Measurements from ENCODE around the gene HEATR5A.
"Not testable (repeated sequence)": the region's sequence is repeated elsewhere in the genome, so short reads cannot be mapped to it uniquely, and the experiment has no call there.

HEATR5A gene

GRCh38 chr14:31387091-31387490 is 33.3 kb downstream of the HEATR5A start:
- no peak for DNase-seq

GRCh38 chr14:31386271-31386670 is 34.1 kb downstream of the HEATR5A start:
- no peak for DNase-seq

GRCh38 chr14:31382221-31382620 is 38.1 kb downstream of the HEATR5A start:
- no peak for DNase-seq

GRCh38 chr14:31380106-31380505 is 40.2 kb downstream of the HEATR5A start:
- DNase-seq: no peak

GRCh38 chr14:31379125-31379947 is 41.0 kb downstream of the HEATR5A start:
- not testable (repeated sequence) for DNase-seq

- DNase-seq: no peak
These were observed 42.9 kb downstream of the HEATR5A start for GRCh38 chr14:31377433-31377832.

GRCh38 chr14:31371646-31372045 is 48.7 kb downstream of the HEATR5A start:
- no peak for DNase-seq

- DNase-seq: no peak
These were observed 56.8 kb downstream of the HEATR5A start for GRCh38 chr14:31363331-31364073.

- DNase-seq: no peak
These were observed 57.6 kb downstream of the HEATR5A start for GRCh38 chr14:31362746-31363145.

- DNase-seq: not testable (repeated sequence)
These were observed 58.6 kb downstream of the HEATR5A start for GRCh38 chr14:31361761-31362160.

- DNase-seq: no peak
These were observed 59.3 kb downstream of the HEATR5A start for GRCh38 chr14:31360919-31361662.

GRCh38 chr14:31357279-31357678 is 63.1 kb downstream of the HEATR5A start:
- DNase-seq: no peak

GRCh38 chr14:31346097-31346496 is 74.3 kb downstream of the HEATR5A start:
- DNase-seq: no peak

GRCh38 chr14:31341280-31341679 is 79.1 kb downstream of the HEATR5A start:
- no peak for DNase-seq

GRCh38 chr14:31340297-31341063 is 79.9 kb downstream of the HEATR5A start:
- no peak for DNase-seq

GRCh38 chr14:31339743-31340142 is 80.6 kb downstream of the HEATR5A start:
- no peak for DNase-seq

- no peak for DNase-seq
These were observed 83.0 kb downstream of the HEATR5A start for GRCh38 chr14:31337331-31337730.

- no peak for DNase-seq
These were observed 83.7 kb downstream of the HEATR5A start for GRCh38 chr14:31336646-31337045.

- not testable (repeated sequence) for DNase-seq
These were observed 89.0 kb downstream of the HEATR5A start for GRCh38 chr14:31331395-31331794.

GRCh38 chr14:31329876-31330521 is 90.4 kb downstream of the HEATR5A start:
- DNase-seq: not testable (repeated sequence)

- DNase-seq: no peak
These were observed 94.2 kb downstream of the HEATR5A start for GRCh38 chr14:31326111-31326510.

GRCh38 chr14:31323419-31323818 is 96.9 kb downstream of the HEATR5A start:
- DNase-seq: no peak
